Left lobe of liver (tissue), 2 donors: ENCODE data around the gene CSRP3. TPM values are rescaled to one million over a fixed set of nuclear protein-coding genes. Genes with fewer than 3 reads are reported as not detected.
A peak's percentile ranks its signal among the peaks of the same experiment; 100 is the strongest.

ENCODE experiments used
- ATAC-seq: fragments of 200-7000 bp; cut with Tn5 transposase; one replicate; pipeline ENCODE4 v1.9.1; 2020; ENCODE audit warnings: mild to moderate bottlenecking, moderate library complexity
- DNase-seq: peaks from one replicate; pipeline ENCODE4 v3.0.0-alpha.2; 2020; ENCODE audit warnings: low spot score
- total RNA-seq: library from RNA; stranded (reverse); gene quantifications from one replicate; pipeline ENCODE4 v1.2.1, GENCODE V29; 2021
- donor health status: DM: no; HTN: no; CAD: no; lungs with moderate emphysema.
- donor health status: DM: no; HTN: yes; CAD: no.

CSRP3 gene
- not detected for total RNA-seq

DNA sequence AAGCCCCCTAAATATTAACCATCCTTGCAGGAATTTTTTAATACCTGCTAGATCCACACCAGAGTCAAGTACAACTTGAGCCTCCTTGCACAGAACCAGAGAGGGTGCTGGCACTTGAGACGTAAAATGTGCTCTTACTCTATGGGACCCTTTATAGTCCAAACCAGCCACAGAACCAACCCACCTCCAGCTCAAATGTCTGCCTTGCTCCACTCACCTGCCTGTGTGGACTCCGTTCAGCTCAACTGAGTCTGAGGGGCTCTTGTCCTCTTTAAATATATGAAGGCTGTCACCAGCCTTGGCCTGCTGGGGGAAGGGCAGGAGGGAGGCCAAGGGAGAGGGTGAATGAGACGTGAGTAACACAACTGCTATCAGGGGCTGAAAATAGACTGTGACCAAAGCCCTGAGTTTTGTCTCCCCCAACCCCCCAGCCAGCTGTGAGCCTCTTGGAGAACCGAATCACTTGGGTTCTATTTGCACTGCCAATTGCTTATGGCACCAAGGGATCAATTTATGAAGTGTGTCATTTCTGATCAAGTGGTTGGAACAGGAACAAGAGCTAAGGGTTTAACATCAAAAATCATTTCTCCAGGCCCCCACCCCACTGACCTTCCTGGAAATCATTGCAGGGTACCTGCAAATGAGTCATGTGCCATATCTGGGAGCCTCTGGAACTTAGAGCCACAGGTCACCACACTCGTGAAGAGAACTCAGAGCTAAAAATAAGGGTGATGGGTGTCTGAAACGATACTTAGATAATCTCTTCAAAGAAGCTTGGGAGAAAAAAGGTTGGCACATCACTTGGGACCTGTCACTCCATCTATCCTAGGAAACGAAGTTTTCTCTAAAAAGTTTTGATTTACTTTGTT, at the start of gene CSRP3:
Gene CSRP3 (minus strand): TSS at position 247 of the 869 bp plus-strand sequence. CDS start 9,535 bp downstream, outside the sequence.
- ATAC-seq (no peak), DNase-seq (no peak)

DNA sequence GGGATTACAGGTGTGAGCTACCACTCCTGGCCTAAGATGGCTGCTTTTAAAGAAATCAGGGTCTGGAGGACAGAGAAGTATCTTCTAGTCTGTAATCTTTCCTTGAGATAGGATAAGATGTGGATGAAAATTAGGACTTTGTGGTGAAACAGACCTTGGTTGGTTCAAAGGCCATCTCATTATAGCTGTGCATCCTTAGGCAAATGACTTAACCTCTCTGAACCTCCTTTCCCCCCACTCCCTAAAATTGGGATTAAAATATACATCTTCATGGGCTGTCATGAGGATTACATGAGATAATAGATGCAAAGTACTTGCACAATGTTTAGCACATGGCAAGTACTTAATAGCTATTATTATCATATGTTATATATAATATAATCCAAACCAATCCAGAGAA, 49.8 kb upstream of the CSRP3 start:
- DNase-seq (no peak), ATAC-seq (no peak)

DNA sequence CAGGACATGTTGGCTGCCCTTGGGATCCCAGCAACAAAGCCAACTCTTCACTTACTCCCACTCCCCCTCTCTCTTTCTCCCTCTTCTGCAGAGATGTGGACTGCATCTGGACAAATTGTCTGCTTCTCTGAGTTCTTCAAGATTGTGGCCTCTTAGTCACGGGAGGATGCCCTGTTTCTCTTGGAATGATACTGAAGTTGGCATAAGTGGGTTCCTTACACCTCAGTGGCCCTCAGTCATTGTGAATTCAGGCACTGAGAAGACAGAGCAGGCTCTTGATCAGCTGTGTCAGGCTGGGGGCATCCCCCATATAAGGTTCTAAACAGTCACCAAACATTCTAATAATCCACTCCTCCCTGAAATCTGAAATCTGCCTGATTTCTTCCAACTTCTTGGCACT, 45.0 kb upstream of the CSRP3 start:
- ATAC-seq (no peak), DNase-seq (no peak)

DNA sequence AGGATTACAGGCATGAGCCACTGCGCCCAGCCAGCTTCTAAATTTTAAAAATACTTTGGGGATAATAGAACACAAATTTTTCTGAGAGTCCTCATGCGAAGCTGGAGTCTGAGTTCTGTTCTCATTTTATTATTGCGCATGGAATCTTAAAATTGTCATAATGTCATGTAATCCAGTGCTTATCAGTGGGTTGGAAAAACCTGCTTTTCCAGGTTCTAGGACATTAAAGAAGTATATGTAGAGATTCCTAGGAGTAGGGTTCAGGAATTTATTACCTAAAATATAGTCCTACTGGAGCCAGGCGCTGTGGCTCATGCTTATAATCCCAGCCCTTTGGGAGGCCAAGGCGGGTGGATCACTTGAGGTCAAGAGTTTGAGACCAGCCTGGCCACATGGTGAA, 43.6 kb upstream of the CSRP3 start:
- no peak for DNase-seq

DNA sequence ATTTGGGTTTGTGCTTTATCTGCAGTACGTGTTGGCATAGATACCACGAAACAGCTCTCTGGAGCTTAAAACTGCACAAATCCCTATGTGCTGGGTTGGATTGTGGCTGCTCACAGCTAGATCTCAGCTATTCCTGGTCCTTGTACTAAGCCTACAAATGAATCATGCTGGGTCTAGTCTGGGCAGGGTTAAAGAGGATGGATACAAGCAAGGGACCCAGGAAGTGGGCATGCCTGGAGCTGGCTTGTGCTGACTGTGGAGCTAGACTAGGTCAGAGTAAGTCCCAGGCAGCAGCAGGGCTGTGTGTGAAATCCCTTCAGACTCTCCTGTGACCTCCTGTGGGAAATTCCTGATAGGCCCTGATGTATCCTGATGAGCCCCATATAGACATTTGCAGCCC, 42.8 kb upstream of the CSRP3 start:
- ATAC-seq (no peak), DNase-seq (no peak)

More for the DNA sequence above, 43.6 kb upstream of the CSRP3 start:
- ATAC-seq: no peak

DNA sequence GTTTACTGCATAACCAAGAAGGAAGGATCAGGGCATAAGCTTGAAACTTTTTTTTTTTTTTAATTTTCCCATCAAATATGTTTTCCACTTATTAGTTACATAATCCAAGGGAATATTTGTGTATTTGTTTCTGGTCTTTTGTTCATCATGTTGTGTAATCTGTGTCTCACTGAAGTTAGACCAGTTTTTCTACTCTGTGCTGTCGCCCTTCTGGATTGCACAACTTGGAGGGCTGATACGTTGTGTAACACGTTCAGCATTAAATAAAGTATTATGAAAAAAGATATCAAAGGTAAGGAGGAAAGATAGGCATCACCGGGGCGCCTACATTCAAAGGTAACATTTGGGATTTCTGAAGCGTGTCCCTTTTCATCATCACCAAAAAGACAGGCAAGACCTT, 42.3 kb upstream of the CSRP3 start:
- DNase-seq (peak; percentile 54), ATAC-seq (peak; percentile 35)

DNA sequence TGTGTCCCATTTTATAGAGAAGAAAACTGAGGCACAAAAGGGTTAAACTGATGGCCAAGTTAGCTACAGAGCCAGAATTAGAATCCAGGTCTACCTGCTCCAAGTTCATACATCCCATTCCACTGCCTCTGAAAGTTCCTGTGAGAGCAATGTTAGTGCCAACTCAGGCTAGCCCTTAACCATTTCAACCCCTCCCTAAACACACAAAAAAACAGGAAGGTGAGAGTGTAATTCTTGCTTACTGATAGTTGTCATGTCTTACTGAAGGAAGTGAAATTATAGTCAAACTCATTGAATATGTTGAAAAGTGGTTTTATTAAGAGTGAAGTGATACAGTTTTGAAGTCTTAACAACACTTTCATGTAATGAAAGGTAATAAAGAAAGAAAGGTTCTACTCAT, 41.8 kb upstream of the CSRP3 start:
- no peak for ATAC-seq
- no peak for DNase-seq

DNA sequence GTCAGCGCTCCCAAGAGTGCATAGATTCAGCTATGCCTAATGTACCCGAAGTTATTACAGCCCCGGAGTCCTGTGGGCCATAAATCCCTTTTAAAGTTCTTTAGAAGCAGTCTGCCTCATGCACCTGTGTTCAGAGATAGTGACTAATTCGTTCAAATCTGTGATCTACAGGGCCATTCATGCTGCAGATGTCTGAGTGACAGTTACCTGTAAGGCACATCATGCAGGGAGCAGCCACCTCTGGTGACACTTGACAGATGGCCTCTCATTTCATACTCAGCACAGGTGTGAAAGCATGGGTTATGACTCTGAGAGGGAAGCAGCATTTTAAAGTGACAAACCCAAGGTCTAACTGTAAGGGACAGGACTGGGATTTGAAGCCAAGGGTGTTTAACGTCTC, 41.4 kb upstream of the CSRP3 start:
- no peak for ATAC-seq
- no peak for DNase-seq

DNA sequence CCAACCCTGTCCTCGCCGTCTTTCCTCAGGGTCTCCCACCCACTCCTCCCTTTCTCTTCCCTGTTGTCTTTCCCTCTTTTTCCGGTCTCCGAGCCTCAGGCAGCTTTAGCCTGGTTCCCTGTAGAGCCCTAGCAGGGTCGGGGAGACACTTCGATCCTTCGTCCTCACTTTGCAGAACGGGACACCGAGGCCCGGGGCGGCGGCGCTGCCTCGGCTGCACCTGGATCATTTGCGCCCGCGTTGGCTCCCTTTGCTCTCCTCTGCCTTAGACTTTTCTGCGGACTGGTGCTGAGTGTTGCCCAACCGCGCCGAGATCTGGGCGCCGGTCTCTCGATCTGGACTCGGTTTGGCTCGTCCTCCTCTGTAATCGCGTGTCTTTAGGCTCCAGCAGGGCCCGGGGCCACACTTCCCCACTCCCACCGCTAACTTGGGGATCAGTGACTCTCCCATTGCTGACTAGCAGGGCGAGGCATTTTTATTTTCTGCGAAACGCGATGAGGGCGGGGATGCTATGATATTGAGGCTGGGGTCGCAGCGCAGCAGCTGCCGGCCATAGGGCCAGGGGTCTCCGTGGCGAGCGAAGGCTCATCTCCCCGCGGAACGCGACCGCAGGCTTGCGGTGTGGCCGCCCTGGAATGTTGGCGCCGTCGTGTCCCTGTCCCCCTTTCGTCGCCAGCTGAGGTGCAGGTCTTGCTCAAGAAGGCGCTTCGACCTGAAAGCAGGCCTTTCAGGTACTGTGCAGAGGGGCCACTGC, 40.6 kb upstream of the CSRP3 start:
- peak; percentile 36 for ATAC-seq

DNA sequence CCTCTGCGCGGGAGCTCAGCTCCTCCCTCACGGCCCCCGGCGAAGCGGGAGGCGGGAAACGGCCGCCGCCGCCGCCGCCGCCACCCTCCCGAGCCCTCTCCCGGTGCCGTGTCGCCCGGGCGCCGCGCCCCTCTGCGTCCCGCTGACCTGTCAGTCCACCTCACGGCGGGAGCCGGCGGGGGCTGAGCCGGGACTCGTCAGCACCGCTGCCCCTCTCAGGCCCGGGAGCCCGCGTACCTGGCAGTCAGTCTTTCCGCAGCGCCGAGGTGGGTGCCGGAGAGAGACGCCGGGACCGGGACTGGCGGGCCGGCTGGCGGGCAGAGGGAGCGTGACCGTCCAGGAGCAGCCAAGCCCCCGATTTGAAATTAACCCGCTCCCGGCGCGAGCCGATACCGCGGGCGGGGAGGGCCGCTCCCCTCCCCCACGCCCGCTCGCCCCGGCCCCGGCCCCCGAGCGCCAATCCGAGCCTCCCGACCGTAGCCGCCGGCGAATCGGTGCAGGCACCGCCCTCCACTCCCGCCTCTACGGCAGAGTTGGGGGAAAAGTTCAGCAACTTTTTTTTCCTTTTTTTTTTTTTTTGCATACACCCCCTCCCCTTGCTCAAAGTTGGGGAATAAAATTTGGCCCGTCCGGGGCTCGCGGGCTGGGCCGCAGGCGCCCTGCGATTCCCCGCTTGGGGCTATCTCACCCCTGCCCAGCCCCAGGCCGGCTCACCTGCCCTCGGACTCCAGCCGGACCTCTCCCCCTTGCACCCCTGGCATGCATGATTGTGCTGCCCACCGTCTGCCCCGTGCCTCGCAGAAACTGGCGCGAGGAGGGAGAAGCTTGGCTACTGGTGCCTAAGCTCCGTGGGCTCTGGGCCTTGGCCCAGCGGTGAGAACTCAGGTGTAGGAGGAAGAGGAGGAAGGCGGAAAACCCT, 39.7 kb upstream of the CSRP3 start:
- no peak for DNase-seq
- ATAC-seq: peak; percentile 41

More for the DNA sequence above, 40.6 kb upstream of the CSRP3 start:
- DNase-seq: no peak

DNA sequence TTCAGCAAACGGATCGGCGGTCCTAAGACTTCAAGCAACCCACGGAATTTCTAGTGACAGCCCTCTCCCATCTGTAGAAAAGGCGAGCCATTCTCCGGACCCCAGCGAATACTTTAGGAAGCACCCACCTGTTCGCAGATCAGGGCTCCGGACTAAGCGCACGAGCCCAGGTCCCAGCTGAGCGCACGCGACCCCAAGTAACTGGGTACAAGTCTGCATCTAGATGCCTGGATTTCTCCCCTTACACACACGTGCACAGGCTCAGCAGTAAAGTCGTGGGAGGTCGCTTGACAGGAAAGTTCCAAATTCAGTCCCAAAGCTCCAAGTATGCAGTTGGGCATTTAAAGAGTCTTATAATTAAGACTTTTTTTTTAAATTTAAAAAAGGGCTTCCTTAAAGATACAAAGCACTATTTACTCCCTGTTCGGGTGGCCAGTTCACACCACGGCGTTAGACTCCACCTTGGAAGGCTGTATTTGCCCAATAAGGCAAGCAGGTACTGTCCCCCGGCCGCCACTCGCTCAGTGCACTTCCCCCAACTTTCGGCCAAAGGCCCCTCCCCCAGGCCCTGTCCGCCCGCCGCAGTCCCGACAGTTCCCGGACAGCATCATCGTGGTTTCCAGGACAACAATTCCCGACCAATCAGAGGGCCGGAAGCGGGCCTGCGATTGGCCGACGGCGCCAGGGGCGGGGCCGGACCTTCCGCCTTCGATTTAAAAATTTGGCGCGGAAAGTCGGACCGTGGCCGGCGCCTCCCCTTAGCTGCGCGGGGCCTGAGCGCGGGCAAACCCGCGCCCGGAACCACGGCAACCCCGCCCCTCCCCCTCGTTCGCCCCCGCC, 38.9 kb upstream of the CSRP3 start, which contains the start of gene E2F8:
Gene E2F8 (minus strand): TSS at position 526 of the 840 bp plus-strand sequence. CDS start 824 bp downstream, outside the sequence.
- DNase-seq (peak; percentile 94), ATAC-seq (peak; percentile 92)

DNA sequence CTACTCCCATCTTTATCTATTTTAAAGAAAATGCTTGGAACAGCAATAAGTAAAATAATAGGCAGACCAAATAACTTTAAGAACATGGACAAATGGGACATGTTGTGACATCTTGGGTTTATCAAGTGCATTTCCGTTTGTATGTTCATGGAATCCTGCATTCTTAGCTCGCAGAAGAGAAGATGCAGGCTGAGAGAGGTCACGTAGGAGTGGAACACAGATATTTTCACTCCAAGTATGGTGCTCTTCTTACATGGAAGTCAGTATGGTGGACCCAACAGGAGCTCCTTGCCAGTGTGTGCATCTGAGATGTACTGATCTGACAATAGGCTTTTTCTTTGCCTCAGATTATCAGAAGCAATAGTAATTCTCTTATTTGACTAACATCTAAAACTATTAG, 37.3 kb upstream of the CSRP3 start:
- ATAC-seq: no peak

DNA sequence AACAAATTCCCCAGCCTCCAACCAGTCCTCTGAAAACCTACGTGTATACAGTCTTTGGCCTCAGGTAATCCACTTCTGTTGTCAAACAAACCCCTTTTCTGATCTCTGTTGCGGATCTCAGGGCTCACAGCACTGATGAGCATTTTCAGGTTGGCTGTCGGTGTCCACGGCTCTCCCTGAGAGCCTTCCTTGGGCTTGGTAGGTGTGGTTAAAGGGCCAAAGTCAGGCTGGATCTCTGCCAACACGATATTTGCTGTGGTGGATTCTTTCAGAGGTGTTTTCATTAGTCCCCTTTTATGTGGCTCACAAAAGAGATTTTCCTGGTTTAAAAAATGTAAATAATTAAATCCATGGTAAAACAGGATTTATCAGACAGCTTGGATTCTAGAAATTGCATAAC, 36.0 kb upstream of the CSRP3 start:
- ATAC-seq: no peak
- no peak for DNase-seq

More for the DNA sequence above, 37.3 kb upstream of the CSRP3 start:
- DNase-seq: no peak

DNA sequence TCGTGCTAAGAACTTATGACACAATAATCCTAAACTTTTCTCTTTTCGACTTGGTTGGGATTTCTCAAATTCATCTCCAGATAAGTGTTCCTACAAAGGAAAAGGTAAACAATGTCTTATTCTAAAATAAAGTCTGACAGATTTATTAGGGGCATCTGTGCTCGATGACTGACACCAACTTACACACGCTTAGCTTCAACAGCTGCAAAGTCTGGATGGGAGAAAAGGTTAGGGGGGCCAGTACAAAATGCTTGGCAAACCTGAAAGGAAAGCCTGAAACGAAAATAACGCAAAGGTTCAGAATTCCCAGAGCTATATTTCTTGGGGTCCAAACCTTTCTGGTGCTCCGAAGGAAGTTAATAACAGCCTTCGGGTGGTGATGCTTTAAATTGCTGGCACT, 35.6 kb upstream of the CSRP3 start:
- ATAC-seq: no peak
- DNase-seq: no peak

DNA sequence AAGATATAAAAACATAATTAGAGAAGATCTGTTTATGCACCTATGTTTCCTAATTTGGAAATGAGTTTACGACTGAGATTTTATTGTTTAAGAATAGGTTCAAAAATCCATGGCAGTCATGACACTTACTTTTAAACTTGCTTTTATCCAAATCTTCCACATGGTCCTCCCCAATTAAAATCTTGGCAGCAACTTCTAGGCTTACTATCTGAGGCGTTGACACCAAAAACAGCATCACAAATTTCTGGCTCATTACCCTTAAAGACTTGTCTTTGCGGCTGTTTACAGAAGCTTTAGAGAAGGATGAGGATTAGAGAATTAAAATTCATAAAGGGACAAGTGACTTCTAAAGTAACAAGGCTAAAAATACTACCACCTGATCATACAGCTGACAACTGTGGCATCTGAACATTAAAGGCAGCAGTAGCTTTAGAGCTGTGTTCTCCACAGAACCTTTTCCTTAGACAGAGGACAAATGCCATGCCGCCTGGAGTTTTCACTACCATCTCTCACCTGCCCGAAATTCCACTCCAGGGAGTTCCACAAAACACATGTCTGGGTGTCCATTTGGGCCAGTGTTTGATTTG, 32.5 kb upstream of the CSRP3 start:
- no peak for ATAC-seq

DNA sequence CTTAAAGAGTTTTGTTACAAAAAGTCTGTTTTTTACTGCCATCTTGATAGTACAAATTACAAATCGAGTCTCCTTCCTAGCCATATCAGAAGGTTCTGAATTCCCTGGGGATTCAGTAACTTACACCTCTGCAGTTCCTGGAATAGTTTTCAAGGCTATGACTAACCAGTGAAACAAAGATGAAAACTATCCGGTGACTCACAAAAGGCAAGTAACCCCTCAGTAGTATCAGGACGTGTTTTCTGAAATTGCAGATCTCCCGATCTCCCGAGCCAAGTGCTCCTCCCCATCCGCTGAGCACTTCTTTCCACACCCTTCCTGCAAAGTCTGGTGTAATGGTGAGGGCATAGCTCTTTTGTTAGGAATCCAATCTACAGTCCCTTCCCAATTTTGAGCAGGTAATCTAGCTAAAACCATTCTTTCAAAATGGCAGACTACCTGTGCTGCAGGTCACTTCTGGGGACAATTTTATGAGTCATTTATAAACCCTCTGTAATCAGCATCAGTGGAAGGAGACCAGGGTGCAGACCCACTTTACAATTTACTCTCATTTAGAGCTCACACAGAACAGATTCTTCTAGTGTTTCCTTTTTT, 31.2 kb upstream of the CSRP3 start:
- DNase-seq: no peak
- no peak for ATAC-seq

More for the DNA sequence above, 32.5 kb upstream of the CSRP3 start:
- DNase-seq: no peak

DNA sequence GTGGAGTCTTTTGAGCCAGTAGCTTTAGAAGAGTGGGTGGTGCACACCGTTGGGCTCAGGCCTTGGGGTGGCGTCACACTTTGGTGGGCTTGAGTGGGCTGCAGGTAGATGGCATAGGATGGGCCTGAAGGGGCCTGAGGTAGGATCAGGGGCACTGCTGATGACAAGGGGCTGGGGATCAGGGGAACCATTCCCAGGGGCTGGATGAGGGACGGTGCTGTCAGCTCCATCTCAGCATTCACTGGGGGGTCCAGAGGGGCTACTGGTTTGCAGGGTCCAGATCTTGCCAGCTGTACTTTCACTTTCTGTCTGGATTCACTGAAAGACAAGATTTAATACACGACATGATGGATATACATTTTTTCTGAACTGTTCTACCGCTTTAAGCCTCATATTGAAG, 27.9 kb upstream of the CSRP3 start:
- no peak for ATAC-seq

DNA sequence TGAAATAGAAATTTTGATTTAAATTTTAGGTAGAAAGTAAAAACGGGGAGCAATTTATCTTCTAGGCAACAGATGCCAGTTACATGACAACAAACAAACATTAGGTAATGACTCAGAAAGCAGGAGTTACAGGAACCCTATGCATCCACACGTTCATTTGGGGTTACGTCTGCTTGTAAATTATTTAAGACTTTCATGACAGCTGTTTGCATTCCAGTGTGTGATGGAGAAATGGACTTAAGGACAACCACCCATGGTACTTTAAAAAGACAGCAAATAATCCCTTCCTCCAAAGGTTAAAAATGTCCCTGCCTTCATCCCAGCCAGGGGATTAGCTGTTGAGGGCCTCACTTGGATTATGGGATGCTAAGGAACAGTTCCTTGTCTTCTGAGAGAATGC, 27.2 kb upstream of the CSRP3 start:
- DNase-seq (no peak), ATAC-seq (no peak)

More for the DNA sequence above, 27.9 kb upstream of the CSRP3 start:
- DNase-seq: no peak
